ENCODE data around the gene P2RX2.

The P2RX2 gene

GRCh38 chr12:132619386-132620112 is 973 bp downstream of the P2RX2 start:
- no peak for DNase-seq (ENCODE audit: low read depth in 2 of 2, low spot score in 1 of 2)

DNA sequence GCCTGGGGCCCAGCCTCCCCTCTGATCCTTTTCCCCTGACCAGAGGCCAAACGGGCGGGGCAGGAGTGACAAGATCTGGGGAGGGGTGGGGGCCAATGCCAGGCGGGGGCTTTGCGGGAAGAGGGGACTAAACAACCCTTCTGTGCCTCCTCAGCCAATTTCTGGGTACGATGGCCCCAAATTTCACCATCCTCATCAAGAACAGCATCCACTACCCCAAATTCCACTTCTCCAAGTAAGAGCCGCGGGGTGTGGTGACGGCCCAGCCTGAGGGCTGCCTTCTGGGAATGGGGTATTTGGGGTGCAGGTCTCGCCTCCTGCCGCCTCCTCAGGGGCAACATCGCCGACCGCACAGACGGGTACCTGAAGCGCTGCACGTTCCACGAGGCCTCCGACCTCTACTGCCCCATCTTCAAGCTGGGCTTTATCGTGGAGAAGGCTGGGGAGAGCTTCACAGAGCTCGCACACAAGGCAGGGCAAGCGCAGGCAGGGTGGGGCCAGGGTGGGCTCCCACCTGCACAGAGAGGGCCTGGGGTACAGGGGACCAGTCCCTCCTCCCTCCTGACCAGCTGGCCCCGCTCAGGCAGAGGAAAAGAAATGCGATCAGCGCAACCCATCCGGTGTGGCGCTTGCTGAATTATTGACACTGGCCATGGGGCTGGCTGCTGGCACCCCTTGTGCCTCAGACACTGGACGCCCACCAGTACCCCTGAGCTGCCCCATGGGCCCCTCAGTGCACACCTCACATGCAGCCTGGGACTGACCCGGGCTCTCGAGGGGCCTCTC is 1.7 kb downstream of the P2RX2 start:
- DNase-seq (ENCODE audit: low read depth in 2 of 2, low spot score in 1 of 2) = no peak

- no peak for DNase-seq (ENCODE audit: low read depth in 2 of 2, low spot score in 1 of 2)
Observed at GRCh38 chr12:132620899-132621656, 2.5 kb downstream of the P2RX2 start.

- DNase-seq (ENCODE audit: low read depth in 2 of 2, low spot score in 1 of 2) = no peak
Observed at GRCh38 chr12:132621657-132622435, 3.3 kb downstream of the P2RX2 start.

GRCh38 chr12:132622437-132623071 is 4.0 kb downstream of the P2RX2 start:
- no peak for DNase-seq (ENCODE audit: low read depth in 2 of 2, low spot score in 1 of 2)

- no peak for DNase-seq (ENCODE audit: low read depth in 2 of 2, low spot score in 1 of 2)
Observed at GRCh38 chr12:132623072-132623869, 4.7 kb downstream of the P2RX2 start.

DNA sequence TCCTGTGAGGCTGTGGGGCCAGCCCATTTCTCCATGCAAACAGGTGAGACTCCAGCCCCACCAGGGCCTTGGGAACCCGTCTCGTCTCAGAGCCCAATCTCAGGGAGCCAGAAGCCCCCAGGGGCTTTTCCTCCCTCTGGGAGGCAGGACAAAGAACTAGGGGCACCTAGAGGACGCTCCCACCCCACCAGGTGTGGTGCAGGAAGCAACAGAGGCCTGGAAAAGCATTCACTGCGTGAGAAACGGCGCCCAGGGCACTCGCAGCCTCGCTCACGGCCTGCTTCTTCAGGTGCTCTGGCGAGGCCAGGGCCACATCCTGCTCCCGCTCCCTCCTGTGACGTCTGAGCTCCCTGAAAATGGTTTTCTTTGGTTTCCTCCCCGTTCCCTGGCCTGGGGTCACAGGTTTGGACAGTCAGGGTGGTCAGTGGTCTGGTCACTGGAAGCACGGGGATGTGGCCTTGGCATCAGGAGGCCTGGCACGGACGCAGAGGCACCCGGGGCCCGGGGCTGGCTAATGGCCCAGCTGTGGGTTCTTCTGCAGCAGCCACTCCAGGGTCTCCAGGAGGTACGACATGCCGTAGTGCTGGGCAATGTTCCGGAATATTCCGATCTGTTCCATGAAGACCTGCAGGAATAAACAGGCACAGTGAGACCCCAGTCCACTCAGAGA is 5.7 kb downstream of the P2RX2 start:
- no peak for DNase-seq (ENCODE audit: low read depth in 2 of 2, low spot score in 1 of 2)

GRCh38 chr12:132624910-132625630 is 6.5 kb downstream of the P2RX2 start:
- DNase-seq (ENCODE audit: low read depth in 2 of 2, low spot score in 1 of 2) = no peak

DNA sequence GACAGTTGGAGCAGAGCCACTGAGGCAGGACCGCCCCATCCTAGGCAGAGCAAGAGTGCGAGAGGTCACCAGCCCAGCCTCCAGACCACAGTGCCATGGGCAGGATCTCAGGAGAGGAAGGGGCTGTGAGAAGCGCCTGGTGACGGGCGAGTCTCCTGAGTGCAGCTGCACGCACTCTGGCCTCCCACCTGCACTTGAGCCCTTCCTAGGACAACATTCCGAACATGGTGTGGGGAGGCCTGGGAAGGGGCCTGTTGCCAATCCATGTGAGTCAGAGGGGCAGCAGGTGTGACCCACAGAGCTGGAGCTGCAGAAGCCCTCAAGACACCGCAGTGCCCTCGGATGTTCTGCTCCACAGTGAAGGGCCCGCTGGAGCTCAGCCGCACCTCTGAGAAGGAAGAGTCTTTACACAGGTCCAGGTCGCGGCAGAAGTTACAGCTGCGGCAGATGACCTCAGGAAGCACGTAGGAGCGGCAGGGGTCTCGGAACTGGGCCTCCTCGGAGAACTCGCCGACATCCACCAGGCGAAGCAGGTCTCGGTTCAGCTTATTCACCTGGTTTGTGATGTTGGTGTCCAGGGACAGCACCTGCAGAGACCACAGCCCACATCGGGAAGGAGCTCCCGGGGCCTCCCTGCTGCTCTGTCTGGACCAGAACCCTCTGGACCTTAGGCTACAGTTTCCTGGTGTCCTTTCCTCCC is 7.3 kb downstream of the P2RX2 start:
- no peak for DNase-seq (ENCODE audit: low read depth in 2 of 2, low spot score in 1 of 2)

DNA sequence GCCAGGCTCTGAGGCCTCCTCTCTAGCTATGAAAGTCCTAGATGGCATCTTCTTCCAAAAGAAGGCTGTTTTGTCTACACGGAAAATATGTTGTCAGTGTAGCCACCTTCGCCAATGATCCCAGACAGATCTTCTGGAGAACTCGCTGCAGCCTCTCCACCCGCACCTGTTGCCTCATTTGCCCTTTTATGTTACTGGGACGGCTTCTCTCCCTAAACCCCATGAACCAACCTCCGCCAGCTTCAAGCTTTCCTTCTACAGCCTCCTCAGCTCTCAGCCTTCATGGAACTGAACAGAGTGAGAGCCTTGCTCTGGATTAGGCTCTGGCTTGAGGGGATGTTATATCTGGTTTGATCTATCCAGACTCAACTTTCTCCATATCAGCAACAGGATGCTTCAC is 10.8 kb downstream of the P2RX2 start:
- no peak for DNase-seq (ENCODE audit: low read depth in 2 of 2, low spot score in 1 of 2)

GRCh38 chr12:132630672-132631071 is 12.1 kb downstream of the P2RX2 start:
- no peak for DNase-seq (ENCODE audit: low read depth in 2 of 2, low spot score in 1 of 2)

GRCh38 chr12:132631666-132632065 is 13.1 kb downstream of the P2RX2 start:
- no peak for DNase-seq (ENCODE audit: low read depth in 2 of 2, low spot score in 1 of 2)

DNA sequence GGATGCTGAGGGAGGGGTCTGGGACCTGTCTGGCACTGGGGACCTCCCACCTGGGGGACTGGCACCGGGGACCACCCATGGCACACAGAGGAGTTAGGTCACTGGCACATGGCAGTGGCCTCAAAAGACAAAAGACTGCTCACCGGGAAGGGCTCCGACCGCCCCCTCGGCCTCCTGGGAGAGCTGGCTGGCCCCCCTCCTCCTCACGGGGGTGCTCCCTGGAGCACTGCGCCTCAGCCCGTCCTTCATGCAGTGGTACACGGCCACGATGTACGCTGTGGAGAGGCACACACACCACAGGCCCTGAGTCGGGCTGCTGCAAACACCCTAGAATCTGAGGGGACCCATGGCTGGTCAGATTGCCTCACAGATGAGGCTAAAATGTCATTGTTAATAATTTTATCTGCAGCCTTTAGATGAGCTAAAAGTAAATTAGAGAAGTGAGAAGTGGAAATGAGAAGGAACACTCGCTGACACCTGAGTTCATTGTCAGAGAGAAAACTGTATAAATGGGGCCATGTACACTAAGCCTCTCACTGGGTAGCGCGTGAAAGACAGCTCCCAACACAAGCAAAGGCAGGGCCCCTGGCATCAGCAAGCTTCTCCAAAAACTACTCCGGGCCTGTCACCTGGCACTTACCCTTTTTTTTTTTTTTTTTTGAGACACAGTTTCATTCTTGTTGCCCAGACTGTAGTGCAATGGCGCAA is 14.1 kb downstream of the P2RX2 start:
- no peak for DNase-seq (ENCODE audit: low read depth in 2 of 2, low spot score in 1 of 2)

GRCh38 chr12:132633398-132633797 is 14.8 kb downstream of the P2RX2 start:
- DNase-seq (ENCODE audit: low read depth in 2 of 2, low spot score in 1 of 2) = no peak

DNA sequence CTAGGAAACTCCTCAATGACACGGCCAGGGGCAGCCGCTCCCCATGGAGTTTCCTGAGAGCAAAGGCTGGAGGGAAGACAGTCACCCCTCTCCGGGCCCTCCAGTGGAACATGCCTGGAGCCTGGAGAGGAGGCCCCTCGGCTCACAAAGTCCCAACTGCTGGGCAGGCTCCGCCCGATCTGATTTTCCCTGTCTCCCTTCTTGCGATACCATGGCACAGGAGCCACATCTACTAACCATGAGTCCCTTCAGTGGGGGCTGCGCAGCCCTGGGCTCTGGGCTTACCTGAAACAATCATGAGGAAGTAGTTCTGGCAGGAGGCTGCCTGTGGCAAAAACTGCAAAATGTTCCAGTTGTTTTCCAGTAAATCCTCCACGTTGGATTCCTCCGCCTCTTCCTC is 15.3 kb downstream of the P2RX2 start:
- no peak for DNase-seq (ENCODE audit: low read depth in 2 of 2, low spot score in 1 of 2)

- DNase-seq (ENCODE audit: low read depth in 2 of 2, low spot score in 1 of 2) = no peak
Observed at GRCh38 chr12:132634411-132634990, 15.9 kb downstream of the P2RX2 start.

All from stimulated activated CD8-positive, alpha-beta memory T cell treated with anti-CD3 and anti-CD28 coated beads, Interleukin-4, amount 100 ng/mL, for 4 hours (primary cell).